Measurements from ENCODE around the gene DSC2.

GRCh38 chr18:31046916-31047315, 55.3 kb downstream of the DSC2 start:
- no peak for TF ChIP-seq EZH2 (IDR thresholded peaks at IDR 0.05; ENCODE audit: borderline replicate concordance, insufficient read depth, low read length, poor library complexity, severe bottlenecking)
- TF ChIP-seq, protein P1, sequence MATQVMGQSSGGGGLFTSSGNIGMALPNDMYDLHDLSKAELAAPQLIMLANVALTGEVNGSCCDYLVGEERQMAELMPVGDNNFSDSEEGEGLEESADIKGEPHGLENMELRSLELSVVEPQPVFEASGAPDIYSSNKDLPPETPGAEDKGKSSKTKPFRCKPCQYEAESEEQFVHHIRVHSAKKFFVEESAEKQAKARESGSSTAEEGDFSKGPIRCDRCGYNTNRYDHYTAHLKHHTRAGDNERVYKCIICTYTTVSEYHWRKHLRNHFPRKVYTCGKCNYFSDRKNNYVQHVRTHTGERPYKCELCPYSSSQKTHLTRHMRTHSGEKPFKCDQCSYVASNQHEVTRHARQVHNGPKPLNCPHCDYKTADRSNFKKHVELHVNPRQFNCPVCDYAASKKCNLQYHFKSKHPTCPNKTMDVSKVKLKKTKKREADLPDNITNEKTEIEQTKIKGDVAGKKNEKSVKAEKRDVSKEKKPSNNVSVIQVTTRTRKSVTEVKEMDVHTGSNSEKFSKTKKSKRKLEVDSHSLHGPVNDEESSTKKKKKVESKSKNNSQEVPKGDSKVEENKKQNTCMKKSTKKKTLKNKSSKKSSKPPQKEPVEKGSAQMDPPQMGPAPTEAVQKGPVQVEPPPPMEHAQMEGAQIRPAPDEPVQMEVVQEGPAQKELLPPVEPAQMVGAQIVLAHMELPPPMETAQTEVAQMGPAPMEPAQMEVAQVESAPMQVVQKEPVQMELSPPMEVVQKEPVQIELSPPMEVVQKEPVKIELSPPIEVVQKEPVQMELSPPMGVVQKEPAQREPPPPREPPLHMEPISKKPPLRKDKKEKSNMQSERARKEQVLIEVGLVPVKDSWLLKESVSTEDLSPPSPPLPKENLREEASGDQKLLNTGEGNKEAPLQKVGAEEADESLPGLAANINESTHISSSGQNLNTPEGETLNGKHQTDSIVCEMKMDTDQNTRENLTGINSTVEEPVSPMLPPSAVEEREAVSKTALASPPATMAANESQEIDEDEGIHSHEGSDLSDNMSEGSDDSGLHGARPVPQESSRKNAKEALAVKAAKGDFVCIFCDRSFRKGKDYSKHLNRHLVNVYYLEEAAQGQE (IDR thresholded peaks at IDR 0.05; ENCODE audit: borderline replicate concordance), result no peak

Data from neural cell (in vitro differentiated cells).